GM18861 (cell line): ENCODE data around the gene ZNF606.

Experiments
- ATAC-seq: cut with Tn5 transposase; IDR thresholded peaks from one replicate; pipeline ENCODE4 v1.9.1; 2021; ENCODE audit not compliant: unreplicated experiment

Gene ZNF606

GRCh38 chr19:58002384-58003173, at the start of gene ZNF606:
TSS of gene ZNF606 (minus strand) at chr19:58002820. CDS start at chr19:58001319, 1,501 bp downstream.
- ATAC-seq: peak; percentile 93

- no peak for ATAC-seq
Observed at GRCh38 chr19:58052256-58052655, 49.6 kb upstream of the ZNF606 start.

GRCh38 chr19:58047672-58048071, 45.1 kb upstream of the ZNF606 start:
- ATAC-seq: no peak

GRCh38 chr19:58046856-58047255, 44.2 kb upstream of the ZNF606 start:
- ATAC-seq: no peak

GRCh38 chr19:58045411-58046050, 42.9 kb upstream of the ZNF606 start:
- ATAC-seq: no peak

GRCh38 chr19:58044886-58045285, 42.3 kb upstream of the ZNF606 start:
- ATAC-seq: no peak

- ATAC-seq: no peak
Observed at GRCh38 chr19:58044391-58044790, 41.8 kb upstream of the ZNF606 start.

GRCh38 chr19:58042495-58043340, 40.1 kb upstream of the ZNF606 start:
- no peak for ATAC-seq

- no peak for ATAC-seq
Observed at GRCh38 chr19:58040751-58041525, 38.3 kb upstream of the ZNF606 start.

- no peak for ATAC-seq
Observed at GRCh38 chr19:58038688-58039204, 36.1 kb upstream of the ZNF606 start.

- no peak for ATAC-seq
Observed at GRCh38 chr19:58037927-58038687, 35.5 kb upstream of the ZNF606 start.

- no peak for ATAC-seq
Observed at GRCh38 chr19:58035863-58036262, 33.2 kb upstream of the ZNF606 start.

GRCh38 chr19:58034477-58034793, 31.8 kb upstream of the ZNF606 start:
- ATAC-seq: no peak

GRCh38 chr19:58033741-58034476, 31.3 kb upstream of the ZNF606 start, which contains the start of gene ZSCAN1:
TSS of gene ZSCAN1 (plus strand) at chr19:58034025. CDS start at chr19:58037837, 3,812 bp downstream.
- ATAC-seq: no peak

- no peak for ATAC-seq
Observed at GRCh38 chr19:58024661-58025060, 22.0 kb upstream of the ZNF606 start.

- no peak for ATAC-seq
Observed at GRCh38 chr19:58022283-58022660, 19.7 kb upstream of the ZNF606 start.

- no peak for ATAC-seq
Observed at GRCh38 chr19:58021541-58022282, 19.1 kb upstream of the ZNF606 start.

GRCh38 chr19:58020129-58020528, 17.5 kb upstream of the ZNF606 start:
- ATAC-seq: no peak

GRCh38 chr19:58014141-58014540, 11.5 kb upstream of the ZNF606 start:
- ATAC-seq: no peak
